ENCODE results near the gene ST8SIA1. TPM values are rescaled to one million over a fixed set of nuclear protein-coding genes. Genes with fewer than 3 reads are reported as not detected.

ST8SIA1 gene
- total RNA-seq, 4 donors from 2014 or later: 2.6 to 9.5 (median 7.3) TPM

DNA sequence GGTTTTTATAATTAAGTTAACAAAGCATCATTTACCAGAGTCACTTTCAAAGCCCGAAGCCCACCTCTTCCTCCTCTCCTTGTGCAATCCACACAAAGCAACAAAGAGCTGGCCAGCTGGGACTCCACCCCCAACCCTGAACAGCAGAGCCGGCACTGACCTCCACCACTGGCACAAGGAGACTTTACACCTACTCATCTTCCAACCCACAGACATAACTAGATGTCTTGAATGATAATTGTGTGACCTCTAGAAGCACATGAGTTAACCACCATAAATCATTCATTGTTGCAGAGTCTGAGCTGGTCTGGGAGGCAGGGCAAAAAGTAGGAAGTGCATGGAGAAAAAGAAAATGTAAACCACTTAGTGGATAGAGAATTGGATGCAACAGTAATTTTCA, 72.2 kb downstream of the ST8SIA1 start:
- H3K4me3 ChIP-seq (ENCODE audit: low read depth, poor library complexity, severe bottlenecking): no peak overlapping the region
- DNase-seq (ENCODE audit: low spot score in 2 of 2): no peak
- intact Hi-C loops (cut with DNase I; ENCODE audit: low total_unique reads): no loop called here
- TF ChIP-seq, protein P1, sequence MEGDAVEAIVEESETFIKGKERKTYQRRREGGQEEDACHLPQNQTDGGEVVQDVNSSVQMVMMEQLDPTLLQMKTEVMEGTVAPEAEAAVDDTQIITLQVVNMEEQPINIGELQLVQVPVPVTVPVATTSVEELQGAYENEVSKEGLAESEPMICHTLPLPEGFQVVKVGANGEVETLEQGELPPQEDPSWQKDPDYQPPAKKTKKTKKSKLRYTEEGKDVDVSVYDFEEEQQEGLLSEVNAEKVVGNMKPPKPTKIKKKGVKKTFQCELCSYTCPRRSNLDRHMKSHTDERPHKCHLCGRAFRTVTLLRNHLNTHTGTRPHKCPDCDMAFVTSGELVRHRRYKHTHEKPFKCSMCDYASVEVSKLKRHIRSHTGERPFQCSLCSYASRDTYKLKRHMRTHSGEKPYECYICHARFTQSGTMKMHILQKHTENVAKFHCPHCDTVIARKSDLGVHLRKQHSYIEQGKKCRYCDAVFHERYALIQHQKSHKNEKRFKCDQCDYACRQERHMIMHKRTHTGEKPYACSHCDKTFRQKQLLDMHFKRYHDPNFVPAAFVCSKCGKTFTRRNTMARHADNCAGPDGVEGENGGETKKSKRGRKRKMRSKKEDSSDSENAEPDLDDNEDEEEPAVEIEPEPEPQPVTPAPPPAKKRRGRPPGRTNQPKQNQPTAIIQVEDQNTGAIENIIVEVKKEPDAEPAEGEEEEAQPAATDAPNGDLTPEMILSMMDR (IDR thresholded peaks at IDR 0.05): no peak
- no peak for TF ChIP-seq POLR2A (IDR thresholded peaks at IDR 0.05)
- 49 to 69% methylated on average over 2 of the region's 2 CpGs for WGBS, 2 donors

DNA sequence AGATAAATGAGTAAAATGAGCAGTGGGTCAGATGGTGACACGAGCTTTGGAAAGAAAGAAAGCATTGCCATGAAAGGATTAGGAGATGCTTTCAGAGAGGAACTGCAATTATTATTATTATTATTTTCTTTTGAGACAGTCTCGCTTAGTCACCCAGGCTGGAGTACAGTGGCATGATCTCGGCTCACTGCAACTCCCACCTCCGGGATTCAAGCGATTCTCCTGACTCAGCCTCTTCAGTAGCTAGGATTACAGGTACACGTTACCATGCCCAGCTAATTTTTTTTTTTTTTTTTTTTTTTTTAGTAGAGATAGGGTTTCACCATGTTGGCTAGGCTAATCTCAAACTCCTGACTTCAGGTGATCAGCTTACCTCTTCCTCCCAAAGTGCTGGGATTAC, 77.4 kb downstream of the ST8SIA1 start:
- no peak for DNase-seq (ENCODE audit: low spot score in 2 of 2)
- WGBS, 2 donors: 74 to 77% methylated on average over 6 of the region's 6 CpGs
- no peak overlapping the region for H3K4me3 ChIP-seq (ENCODE audit: low read depth, poor library complexity, severe bottlenecking)
- intact Hi-C loops (cut with DNase I; ENCODE audit: low total_unique reads): no loop called here
- TF ChIP-seq POLR2A (IDR thresholded peaks at IDR 0.05): no peak
- TF ChIP-seq, protein P1 (IDR thresholded peaks at IDR 0.05): no peak

DNA sequence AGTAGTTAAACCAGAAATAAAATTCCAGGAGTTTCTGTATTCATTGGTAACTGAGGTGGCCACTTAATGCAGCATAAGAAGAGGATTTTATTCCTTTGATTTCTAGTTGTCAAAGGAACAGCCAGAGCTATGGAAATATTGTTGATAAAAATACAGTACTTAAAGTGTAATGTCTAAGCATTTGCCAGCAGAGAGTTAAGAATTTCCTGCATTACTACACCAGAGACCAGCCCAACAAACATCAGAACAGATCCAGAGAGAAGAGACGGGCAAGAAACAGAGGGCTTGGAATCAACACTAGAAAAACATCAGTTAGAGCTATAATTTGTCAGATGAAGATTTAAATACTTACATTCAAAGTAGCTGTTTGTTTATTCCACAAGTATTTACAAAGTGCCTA, 77.9 kb downstream of the ST8SIA1 start:
- intact Hi-C loops (cut with DNase I; ENCODE audit: low total_unique reads): no loop called here
- 21 to 45% methylated on average over 1 of the region's 1 CpG for WGBS, 2 donors
- DNase-seq (ENCODE audit: low spot score in 2 of 2): no peak
- no peak overlapping the region for H3K4me3 ChIP-seq (ENCODE audit: low read depth, poor library complexity, severe bottlenecking)
- TF ChIP-seq, protein P1 (IDR thresholded peaks at IDR 0.05): no peak
- TF ChIP-seq POLR2A (IDR thresholded peaks at IDR 0.05): no peak

DNA sequence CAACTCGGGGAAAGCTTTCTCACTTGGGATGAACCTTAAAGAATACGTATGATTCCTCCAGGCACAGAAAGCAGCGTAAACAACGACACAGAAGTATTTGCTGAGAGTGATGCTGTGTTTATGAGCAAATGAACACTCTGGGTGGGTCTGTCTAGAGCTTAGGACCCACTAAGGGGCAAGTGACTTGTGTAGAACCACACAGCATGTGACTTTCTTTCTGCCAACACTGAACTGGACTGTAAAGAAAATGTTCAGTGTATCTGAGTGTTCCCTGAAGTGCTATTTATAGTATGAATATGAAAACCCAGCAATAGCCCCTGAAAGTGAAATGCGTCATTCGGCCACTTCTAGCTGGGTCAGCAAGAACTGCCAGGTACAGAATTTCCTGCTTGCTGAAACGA, 78.5 kb downstream of the ST8SIA1 start:
- DNase-seq (ENCODE audit: low spot score in 2 of 2): no peak
- no peak overlapping the region for H3K4me3 ChIP-seq (ENCODE audit: low read depth, poor library complexity, severe bottlenecking)
- TF ChIP-seq, protein P1 (IDR thresholded peaks at IDR 0.05): no peak
- no peak for TF ChIP-seq POLR2A (IDR thresholded peaks at IDR 0.05)
- intact Hi-C loops (cut with DNase I; ENCODE audit: low total_unique reads): no loop called here
- WGBS, 2 donors: 68 to 74% methylated on average over 7 of the region's 7 CpGs

DNA sequence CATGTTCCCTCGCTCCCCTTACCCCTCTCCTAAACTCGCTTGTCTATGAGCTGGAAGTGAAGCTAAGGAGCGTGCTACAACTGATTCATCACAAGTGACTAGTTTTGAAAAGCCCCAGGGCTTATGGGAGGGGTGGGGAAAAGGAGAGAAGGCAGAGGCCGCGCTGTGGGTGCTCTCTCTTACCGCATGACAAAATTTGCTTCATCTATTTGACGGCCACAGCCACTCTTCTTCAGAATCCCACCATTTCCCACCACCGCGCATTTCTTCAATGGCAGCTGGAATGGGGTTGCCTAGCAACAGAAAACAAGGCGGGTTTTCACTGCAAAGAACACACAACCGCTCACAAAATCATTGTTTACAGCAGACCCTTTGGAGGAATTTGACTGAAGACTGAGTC, 79.4 kb downstream of the ST8SIA1 start:
- H3K4me3 ChIP-seq (ENCODE audit: low read depth, poor library complexity, severe bottlenecking): no peak overlapping the region
- TF ChIP-seq, protein P1 (IDR thresholded peaks at IDR 0.05): no peak
- TF ChIP-seq POLR2A (IDR thresholded peaks at IDR 0.05): no peak
- WGBS, 2 donors: 51% methylated on average over 11 of the region's 11 CpGs
- intact Hi-C loops (cut with DNase I; ENCODE audit: low total_unique reads): no loop called here
- no peak for DNase-seq (ENCODE audit: low spot score in 2 of 2)

DNA sequence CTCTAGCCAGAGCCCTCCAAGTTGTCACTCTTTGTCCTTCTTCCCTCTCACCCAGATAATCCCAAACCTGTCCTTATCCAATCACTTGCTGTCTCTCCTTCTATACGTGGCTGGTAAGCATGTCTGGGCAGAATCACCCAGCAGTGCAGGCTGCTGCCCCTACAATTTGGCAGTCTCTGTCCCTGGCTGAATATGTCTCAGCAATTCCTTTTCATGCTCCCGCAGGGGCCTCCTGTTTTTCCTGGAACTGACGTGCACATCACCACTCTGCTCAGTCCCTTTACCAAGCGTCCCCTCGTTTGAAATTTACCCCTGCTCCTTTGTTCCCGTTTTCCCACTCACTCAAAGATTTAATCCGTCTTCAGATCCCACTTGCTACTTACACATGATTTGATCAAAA, 80.0 kb downstream of the ST8SIA1 start:
- DNase-seq (ENCODE audit: low spot score in 2 of 2): no peak
- no peak overlapping the region for H3K4me3 ChIP-seq (ENCODE audit: low read depth, poor library complexity, severe bottlenecking)
- TF ChIP-seq POLR2A (IDR thresholded peaks at IDR 0.05): no peak
- TF ChIP-seq, protein P1 (IDR thresholded peaks at IDR 0.05): no peak
- intact Hi-C loops (cut with DNase I; ENCODE audit: low total_unique reads): no loop called here
- WGBS, 2 donors: 42 to 67% methylated on average over 7 of the region's 7 CpGs

All from lower leg skin (tissue), 4 donors.